DMS153 treated with DMSO at 0.1 percent for 48 hours (cell line): ENCODE data around the gene CDH4.

Experiments
- DNase-seq: peaks from one replicate; lab custom pipeline; 2025; ENCODE audit not compliant: unreplicated experiment; lab: John Stamatoyannopoulos, UW

The CDH4 gene

DNA sequence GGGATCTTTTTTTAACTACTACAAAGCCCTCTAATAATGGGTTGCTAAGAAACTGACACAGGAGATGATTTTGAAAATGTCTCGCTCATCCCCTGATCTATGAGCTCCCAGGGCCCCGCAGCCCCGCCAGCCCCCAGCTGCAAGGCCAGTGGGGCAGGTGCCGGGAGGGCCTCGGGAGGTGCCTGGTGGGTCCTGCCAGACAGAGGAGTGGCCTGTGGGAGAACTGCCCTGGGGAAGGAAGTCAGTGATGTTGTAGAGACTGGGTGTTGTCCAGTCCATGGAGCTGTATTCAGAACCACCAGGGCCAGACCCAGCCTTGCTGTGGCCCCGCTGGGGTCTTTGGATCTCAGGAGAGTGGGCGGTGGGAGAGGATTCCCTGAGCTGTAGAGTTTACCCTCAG, 554.9 kb downstream of the CDH4 start:
- DNase-seq: no peak

DNA sequence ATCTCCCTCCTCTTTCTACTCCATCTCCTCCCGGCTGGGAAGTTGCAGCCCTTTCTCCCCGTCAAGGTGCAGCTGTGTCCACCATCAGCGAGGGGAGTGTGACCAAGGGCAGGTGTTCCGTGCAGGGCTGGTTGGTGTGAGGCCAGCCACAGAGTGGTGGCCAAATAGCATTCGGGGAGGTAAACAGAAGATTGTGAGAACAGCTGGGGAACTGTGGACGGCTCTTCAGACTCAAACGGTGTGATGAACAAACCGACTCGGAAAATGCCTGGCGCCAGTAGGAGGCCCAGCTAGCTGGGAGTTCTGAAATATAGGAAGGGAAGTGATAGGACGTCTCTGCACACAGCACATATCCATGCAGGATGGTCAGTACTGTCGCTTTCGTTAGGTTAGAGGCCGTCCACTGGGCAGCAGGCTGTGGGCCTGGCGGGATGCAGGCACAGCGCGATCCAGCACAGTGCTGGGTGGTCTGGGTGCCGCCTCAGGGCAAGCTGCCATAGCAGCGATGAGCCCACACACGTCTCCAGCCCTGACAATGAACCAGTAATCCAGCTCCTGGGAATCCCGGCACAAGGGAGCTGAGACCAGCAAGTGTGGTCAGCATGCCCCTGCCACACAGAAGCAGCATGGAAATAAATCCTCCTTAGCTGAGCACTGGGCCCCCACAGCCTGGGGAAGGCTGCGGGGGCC, 555.6 kb downstream of the CDH4 start:
- no peak for DNase-seq

DNA sequence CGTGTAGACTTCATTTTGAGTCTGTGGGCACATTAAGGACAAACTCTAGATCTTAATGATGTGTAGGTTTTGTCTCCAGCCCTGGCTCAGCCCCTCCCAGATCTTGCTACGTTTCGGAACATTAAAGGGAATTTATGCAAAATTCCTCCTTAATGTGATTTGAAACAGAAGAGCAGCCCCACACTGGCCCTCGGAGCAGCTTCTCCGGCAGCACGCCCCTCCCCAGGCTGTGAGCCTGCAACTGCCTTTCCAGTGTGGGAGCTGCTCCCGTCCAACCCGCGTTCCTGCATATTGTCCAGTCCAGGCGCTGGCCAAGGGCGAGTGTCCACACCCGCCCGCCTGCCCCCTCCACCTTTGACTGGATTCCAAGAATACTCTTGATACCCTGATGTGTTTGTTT, 556.4 kb downstream of the CDH4 start:
- no peak for DNase-seq

DNA sequence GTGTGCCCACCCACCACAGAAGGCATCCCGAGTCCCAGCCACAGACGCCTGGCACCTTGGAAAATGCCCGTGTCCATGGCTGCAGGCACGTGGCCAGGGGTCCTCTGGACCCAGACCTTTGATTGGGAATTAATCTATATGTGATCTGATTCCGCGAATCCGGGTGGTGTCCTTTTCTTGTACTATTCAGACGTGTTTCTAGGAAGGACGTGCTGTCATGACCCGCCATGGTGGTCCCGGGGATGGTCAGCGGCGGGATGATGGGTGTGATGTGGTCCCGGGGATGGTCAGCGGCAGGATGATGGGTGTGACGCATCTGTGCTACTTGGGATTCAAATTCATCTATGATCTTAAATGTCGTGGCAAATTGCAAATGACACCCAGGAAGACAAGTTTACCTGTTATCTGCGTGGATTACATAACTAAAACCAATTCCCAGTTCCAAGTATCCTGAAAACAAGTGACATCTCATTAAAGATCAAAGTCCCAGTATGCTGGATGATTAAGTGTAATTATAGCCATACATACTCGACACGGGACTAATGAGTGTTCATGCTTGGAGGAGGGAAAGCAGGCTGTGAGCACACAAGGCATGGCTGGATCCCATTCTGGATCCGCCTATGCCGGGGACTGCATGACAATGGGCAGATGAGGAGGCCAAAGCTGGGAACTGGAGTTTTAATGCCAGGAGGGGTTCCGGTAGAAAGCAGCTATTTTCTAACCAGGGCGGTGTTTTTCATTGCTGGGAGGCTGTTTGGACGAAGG, 557.1 kb downstream of the CDH4 start:
- no peak for DNase-seq

DNA sequence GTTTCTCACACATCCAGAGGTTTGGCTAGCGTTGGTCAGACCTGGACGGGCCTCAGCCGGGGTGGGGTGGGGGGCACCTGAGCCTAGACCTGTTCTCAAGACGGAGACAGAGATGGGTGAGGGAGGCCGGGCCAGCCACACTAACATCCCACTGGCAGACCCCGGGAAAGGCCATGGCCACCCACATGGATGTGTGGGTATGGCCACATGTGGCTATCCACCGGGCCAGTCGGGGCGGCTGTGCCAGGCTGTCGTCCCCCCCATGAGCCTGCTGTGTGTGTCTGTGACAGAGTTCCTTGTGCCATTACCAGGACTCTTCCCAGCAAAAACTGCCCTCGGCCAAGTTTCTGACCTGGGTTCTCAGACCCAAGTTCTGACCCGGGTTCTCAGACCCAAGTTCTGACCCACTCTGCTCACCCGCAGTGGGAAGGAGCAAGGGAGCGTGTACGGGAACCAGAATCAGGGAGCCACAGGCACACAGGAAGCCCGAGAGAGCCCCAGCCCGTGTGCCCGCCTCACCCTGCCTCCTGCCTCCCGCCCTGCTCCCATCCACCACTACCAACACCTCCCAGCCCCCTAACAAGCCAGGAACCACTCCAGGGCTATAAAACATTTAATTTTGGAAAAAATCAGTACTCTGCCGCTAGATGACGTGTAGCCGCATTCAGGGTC, 558.1 kb downstream of the CDH4 start:
- no peak for DNase-seq

DNA sequence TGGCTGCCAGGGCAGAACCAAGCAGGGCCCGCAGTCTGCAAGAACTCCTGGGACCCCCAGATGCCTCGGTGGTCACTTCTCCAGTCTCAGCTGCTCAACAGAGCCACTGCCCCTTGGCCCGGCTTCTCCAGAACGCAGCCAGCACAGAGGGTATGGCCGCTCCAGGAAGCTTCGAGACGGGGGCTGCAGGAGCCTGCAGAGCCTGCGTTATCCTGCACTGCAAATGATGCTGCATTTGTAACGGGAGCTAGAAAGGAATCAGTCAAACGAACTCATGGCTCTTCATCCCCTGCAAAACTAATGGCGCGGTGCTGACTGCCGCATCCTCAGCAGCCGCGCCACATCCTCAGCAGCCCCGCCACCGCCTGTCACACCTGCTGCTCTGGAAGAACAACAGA, 558.7 kb downstream of the CDH4 start:
- no peak for DNase-seq

DNA sequence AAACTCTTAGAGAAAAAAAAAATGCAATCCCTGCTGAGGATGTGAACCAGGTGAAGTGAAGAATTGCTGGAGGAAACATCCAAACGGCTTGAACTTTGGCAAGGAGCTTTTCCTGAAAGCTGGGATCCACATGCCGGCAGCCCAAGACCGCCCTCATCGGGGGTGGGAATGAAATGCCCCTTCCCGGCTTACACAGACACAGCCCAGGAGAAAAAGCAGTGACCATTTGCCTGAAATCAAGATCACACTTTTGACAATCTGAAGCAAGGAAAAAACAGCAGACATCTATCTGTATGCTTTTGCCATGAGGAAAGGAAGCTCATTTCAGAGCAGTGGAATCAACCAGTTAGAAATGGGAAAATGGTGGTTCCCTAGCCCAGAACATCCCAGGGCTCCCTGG, 559.1 kb downstream of the CDH4 start:
- DNase-seq: no peak

DNA sequence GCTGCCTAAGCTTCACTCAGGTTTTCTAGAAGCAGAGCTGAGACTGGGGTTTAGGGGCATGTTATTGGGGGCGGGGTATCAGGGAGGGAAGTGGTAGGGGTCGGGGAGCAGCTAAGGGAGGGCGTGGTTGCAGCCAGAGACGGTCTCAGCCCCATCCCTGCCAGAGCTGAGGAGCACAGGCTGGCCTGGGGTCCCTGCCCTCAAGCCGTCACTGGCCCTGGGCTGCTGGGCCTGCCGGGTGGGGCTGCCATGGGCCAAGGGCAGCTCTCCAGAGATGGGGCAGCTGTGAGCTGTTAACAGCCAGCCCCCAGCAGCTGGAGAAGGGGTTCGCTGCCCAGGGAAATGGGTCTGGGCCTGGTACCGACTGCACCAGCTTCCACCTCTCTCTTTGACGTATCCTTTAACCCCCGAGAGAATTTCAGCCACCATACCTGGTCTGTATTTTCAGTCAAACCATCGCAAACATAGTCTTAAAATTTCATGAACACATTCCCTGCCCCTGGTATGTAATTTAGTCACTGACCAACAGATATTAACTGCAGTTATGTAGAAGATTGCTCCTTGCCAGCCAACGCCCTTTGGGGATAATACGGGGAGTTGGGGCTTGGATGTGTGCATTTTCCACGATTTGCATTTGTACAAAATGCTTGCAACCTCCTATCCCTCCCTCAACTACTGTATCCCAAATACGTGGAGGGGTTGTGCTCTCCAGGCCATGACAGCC, 560.2 kb downstream of the CDH4 start:
- DNase-seq: no peak

DNA sequence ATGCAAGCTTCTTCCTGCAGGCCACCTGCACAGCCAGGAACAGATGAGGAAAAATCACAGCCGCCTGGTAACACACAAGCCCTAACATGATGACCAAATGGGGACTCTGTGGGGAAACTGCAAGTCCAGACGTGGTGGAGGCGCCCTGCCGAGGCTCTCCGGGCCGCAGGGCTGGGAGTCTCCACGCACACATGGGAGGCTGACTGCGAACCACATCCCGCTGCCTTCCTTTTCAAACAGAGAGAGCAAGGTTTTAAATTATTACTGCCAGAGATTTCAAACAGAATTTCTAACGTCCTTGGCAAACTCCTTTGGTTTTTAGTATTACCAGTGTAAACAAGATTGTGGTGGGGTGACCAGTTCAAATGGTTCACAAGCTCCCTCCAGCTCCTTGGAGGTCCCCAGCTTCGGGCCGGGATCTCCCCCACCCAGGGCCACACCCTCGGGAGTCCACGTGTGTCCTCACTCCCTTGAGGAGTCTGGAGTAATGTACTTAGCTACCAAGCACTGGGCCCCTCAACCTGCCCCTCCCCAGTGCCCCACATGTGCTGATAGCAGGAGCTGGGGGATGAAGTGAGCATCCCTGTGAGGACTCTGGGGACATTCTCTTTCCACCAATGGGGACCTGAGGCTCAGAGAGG, 560.9 kb downstream of the CDH4 start:
- DNase-seq: no peak

DNA sequence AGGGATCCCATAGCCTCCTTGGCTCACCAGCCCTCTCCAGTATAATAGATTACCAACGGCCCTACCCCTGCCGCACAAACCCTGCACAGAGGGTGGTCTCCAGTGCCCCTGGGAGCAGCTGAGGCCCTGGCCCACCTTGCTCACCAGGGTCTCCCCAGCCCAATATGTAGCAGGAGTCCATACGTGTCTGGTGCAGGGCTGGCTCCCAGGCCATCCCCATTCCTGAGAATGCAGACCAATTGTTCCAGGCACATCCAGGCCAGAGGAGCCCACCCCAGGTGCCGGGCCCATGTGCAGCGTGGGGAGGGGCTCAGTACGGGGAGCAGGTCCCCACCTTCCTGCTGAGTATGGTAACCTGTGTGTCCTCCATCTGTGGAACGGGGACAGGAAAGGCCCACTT, 561.7 kb downstream of the CDH4 start:
- no peak for DNase-seq

DNA sequence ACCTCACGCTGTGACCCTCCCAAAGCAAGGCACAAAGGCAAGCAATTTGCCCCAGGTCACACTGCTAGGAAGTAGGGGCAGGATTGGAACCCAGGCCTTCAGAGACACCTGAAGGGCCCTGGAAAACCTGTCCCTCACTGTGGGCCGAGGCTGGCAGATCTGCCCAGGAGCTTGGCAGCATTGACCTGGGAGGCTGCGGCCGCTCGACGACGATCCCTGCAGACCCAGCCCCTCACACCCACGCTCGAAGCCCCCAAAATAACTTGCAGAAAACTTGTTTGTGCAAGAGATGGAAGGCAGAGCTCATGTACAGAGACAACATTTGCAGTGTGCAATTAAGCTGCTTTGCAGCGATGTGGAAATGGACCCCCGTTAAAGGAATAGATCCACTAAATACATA, 562.2 kb downstream of the CDH4 start:
- no peak for DNase-seq

DNA sequence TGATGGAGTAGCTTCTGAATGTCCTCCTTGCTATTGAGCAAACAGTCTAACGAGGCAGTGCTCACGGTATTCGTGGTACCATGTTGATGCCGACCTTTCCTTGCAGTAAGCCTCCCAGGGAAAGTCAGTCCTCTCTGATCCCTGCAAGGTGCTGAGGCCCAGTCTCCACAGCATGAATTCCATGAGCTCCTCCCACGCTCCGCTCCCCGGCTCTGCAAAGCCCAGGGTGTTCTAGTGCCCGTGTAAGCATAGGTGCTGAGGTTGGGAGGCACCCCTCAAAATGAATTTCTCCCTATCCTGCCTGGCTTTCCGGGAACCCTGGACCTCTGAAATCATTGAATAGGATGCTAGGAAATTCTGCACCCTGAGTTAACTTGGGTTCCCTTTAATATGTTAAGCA, 562.7 kb downstream of the CDH4 start:
- no peak for DNase-seq

DNA sequence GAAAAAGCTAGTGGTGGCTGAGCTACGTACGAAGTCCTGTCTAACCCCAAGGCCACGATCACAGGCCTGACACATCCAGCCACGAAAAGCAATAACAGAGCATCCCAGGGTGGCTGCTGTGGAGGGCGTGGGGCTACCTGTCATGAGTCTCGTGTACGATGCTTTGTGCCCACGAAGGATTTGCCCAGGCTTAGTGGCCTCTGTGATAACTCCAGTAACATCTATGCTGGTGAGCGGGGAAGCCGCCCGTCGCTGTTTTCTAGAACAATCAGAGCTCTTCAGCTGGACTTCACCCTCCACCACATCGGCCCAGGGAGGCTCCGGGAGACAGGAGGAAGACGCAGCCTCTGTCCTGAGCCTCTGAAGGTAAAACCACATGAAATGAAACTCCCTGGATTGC, 563.1 kb downstream of the CDH4 start:
- DNase-seq: no peak

DNA sequence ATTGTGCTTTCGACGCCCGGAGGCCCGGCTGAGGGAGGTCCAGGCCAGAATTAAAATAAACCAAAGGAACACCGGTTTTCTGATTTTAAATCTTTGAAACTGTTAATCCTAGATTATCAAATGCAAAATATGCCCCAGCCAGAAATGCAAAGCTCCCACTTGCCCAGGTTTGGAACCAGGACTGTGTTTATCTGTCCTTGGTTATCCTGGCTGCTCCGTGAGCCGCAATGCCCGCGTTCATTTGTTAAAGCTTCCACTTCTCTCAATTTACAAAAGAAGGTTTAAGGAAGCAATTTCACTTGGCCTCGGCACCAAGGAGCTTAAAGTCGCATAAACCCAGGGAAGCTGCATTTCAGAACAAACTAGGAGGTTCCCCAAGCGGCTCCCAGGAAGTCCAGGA, 563.6 kb downstream of the CDH4 start:
- DNase-seq: no peak

DNA sequence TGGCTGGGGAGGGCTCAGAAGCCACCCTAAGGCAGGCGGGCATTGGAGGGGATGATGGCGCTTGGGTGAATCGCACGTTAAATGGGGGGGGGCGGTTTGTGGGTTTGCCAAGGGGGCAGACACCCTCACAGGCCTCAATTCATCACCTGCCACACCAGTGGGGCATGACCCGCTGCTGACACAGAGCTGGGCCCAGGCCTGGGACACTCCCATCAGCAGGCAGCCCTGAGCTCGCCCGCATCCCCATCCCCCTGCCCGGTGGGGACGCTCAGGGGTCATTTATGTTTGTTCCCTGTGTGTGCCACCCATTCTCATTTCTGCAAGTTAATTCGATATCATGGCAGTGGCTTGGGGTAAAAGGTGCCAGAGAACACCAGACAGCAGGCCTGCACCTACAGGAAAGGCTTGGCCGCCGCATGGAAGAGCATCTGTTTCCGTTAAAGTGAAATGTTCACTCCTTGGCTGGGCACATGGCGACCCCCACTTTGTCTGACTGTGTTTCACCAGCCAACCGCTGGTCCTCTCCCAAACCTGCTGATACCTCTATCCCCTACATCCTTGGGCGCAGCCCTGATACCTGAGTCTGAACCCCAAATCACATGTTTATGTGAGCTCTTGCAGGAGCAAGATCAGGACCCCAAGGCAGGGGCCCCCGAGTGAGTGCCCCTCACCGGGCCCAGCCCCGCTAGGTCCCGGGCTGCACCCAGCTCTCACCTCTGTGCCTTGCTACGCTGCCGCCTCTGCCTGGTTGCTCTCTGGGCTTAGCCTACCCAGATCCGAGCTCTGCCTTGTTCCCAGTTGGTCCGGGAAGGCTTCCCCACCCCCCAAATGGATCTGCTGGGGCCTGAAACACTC, 564.8 kb downstream of the CDH4 start:
- no peak for DNase-seq

DNA sequence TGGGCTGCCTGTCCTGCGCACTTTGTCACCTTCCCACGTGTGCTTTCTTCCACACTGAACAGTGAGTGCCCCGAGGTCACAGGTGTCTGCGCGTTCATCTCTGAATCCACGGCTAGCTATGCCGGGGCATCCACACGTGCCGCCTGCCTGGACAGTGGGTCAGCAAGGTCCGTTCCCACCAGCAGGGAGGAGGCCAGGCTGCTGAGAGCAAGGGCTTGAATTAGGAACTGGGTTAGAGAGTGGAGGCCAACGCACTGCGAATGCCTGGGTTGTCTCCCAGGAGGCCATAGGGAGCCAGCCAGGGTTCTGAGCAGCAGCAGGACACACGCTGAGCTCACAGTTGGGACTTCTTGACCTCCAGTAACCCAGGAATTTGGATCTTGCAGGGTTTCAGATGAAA, 565.5 kb downstream of the CDH4 start:
- DNase-seq: no peak

DNA sequence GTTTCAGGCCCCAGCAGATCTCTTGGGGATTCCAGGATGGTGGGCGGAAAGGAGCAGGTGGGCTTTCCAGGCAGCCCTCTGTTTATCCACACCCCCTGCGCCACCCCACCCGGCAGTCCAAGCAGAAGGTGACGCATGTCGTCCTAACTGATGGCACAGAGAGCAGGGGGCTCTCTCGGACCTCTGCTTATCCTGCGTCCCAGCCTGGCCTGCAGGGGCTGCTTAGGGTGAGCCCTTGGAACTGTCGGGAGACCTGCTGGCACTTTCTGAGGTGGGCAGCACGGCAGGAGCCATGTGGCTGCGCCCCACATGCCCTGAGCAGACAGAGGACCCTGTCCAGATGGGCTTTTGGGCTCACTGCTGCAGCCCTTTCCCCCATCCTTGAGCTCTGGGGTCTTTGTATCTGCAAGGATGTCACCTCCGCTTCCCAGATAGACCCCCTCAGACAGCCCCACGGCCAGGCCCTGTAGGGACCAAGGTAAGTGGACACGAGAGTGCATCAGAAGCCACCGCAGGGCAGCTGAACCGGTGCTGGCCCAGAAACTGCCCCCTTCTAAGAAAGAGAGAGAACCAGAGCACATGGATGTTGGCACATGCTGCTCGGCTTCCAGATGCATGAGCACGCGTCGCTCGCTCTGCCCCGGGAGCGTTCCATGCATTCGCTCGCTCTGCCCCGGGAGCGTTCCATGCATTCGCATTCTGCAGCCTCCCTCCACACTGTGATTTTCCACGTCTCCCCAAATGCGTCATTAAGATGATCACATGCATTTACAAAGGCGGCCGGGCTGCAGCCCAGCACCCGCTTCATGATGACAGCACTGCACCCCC, 566.9 kb downstream of the CDH4 start:
- no peak for DNase-seq

DNA sequence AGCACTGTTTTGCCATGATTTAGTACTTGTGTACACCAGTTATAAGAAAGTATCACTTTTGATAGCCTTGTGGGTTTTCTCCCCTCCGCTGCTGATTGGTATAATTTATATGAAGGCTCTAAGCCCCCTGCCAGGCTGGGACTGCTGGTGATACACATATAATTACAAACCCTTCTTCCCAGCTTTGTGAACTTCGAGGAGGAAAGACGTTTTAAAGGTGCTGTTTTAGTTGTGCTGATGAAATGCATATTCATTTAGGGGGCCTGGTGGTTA, 567.4 kb downstream of the CDH4 start:
- DNase-seq: no peak

DNA sequence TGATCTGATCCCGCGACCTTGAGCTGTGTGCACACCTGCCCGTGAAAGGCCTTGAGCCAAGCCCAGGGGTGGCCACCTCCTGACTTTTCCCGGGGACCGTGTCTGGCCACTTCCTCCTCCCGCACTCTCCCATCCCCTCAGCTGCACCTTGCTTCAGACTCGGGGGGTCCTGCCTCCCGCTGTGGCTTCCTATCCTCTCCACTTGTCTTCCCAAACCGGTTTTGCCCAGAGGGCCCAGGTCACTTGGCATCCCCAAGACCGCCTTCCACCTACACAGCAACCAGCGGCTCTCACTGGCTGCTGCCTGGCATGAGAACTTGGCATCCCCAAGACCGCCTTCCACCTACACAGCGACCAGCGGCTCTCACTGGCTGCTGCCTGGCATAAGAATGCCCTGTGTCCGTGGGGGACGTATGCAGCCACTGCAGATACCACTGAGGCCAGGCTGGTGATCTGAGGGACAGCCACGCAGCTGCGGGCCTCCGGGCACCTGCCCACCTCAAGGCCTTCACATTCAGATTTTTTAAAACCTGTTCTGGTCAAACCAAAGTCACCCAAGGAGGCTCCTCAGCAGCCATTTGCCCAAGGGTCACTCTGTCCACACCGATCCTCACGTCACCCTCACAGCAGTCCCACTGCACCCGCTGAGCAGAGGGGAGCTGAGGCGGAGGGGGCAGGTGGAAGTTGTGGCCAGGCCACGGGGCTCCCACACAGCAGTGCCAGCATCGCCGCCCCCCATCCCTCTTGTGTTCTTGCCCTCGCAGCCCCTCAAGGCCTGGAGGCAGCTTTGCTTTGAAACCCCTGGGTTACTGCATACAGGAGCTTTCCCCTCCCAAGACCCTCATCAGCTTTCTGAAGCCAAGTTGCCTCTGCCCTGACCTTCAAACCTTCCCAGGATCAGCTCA, 568.1 kb downstream of the CDH4 start:
- DNase-seq: no peak
